MM.1S (cell line): Measurements from ENCODE around the gene MMP10.

Experiments
- DNase-seq: peaks from one replicate; pipeline ENCODE4 v3.0.0-alpha.2; 2015
- H2AFZ ChIP-seq: fragments of 300-600 bp; sonication (generic); 2 replicates; pipeline ENCODE4 v1.6.0; 2016; ENCODE audit warnings: antibody characterized with exemption, low read length
- H3F3A ChIP-seq: fragments of 300-600 bp; sonication (generic); 2 replicates; pipeline ENCODE4 v1.6.1; 2016; ENCODE audit warnings: mild to moderate bottlenecking, antibody characterized with exemption, low read length, moderate library complexity, mixed read lengths; ENCODE audit not compliant: insufficient read depth
- H3K27ac ChIP-seq: fragments of 300-600 bp; sonication (generic); 2 replicates; pipeline ENCODE4 v1.5.1; 2016; ENCODE audit warnings: mild to moderate bottlenecking, low read length
- H3K27me3 ChIP-seq: fragments of 300-600 bp; sonication (generic); replicated peaks from 2 replicates; pipeline ENCODE4 v1.6.0; 2016; ENCODE audit warnings: low read length; ENCODE audit not compliant: insufficient read depth
- H3K36me3 ChIP-seq: fragments of 300-600 bp; sonication (generic); replicated peaks from 2 replicates; pipeline ENCODE4 v1.6.1; 2016; ENCODE audit warnings: mild to moderate bottlenecking, low read length, mixed read lengths; ENCODE audit not compliant: insufficient read depth
- H3K4me1 ChIP-seq: fragments of 300-600 bp; sonication (generic); 2 replicates; pipeline ENCODE4 v1.6.1; 2016; ENCODE audit warnings: low read length, mixed read lengths
- H3K4me2 ChIP-seq: fragments of 300-600 bp; sonication (generic); 2 replicates; pipeline ENCODE4 v1.6.0; 2016; ENCODE audit warnings: low read depth, low read length
- H3K4me3 ChIP-seq: fragments of 300-600 bp; sonication (generic); 2 replicates; pipeline ENCODE4 v1.5.1; 2016; ENCODE audit warnings: low read length, mixed read lengths
- H3K79me2 ChIP-seq: fragments of 300-600 bp; sonication (generic); 2 replicates; pipeline ENCODE4 v1.6.1; 2016; ENCODE audit warnings: mixed run types, low read length, mixed read lengths
- H3K9ac ChIP-seq: fragments of 300-600 bp; sonication (generic); 2 replicates; pipeline ENCODE4 v1.6.1; 2016; ENCODE audit warnings: low read length, mixed read lengths
- H3K9me2 ChIP-seq: fragments of 300-600 bp; sonication (generic); replicated peaks from 2 replicates; pipeline ENCODE4 v1.6.1; 2016; ENCODE audit warnings: mild to moderate bottlenecking, low read length, mixed read lengths; ENCODE audit not compliant: insufficient read depth
- H3K9me3 ChIP-seq: fragments of 300-600 bp; sonication (generic); replicated peaks from 2 replicates; pipeline ENCODE4 v1.6.1; 2016; ENCODE audit warnings: mild to moderate bottlenecking, low read length, mixed read lengths; ENCODE audit not compliant: insufficient read depth
- H4K20me1 ChIP-seq: fragments of 300-600 bp; sonication (generic); 2 replicates; pipeline ENCODE4 v1.6.1; 2016; ENCODE audit warnings: mild to moderate bottlenecking, low read length, moderate library complexity, mixed read lengths; ENCODE audit not compliant: insufficient read depth
- EZH2 ChIP-seq: fragments of 300-600 bp; sonication (generic); optimal IDR thresholded peaks from 2 replicates; pipeline ENCODE3; 2017; ENCODE audit warnings: low read depth, mild to moderate bottlenecking, antibody characterized with exemption, low read length, mixed read lengths
- EZH2phosphoT487 ChIP-seq: fragments of 300-600 bp; sonication (generic); IDR thresholded peaks from 2 replicates; pipeline ENCODE4 v1.6.1; 2018; ENCODE audit warnings: antibody characterized with exemption, low read length
- TF ChIP-seq, protein P1 (sequence below): fragments of 300-600 bp; sonication (generic); IDR thresholded peaks from 2 replicates; pipeline ENCODE4 v1.5.1; 2016; ENCODE audit warnings: antibody characterized with exemption, low read length, mixed read lengths

The MMP10 gene

DNA sequence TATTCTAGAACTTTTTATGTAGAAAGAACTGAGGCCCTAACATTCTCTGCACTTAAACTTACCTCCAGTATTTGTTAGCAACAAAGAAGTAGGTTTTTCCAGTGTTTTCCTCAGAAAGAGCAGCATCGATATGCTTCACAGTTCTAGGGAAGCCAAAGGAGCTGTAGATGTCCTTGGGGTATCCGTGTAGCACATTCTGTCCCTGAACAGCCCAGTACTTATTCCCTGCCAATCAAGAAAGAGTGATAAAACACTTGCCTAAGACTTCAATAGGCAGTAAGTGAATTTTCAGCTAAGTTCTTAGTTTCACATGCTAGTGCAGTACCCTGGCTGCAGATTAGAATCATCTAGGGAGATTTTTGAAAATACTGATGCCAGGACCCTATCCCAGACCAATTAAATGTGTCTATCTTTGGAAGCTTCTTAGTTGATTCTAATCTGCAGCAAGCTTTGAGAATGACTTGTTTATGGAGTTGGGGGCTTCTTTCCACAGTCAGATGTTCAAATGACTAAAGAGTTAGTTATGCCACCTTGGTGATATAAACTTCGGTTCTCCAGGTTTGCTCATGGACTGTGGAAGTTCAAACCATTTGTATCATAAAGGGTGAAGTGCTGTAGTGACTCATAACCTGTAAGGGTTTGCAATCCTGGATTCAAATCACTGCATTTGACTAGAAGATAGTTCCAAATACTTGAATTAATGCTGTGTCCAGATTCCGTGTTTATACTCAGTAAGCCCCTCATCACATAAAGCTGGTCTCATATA is 11.0 kb upstream of the MMP10 start:
- Histone ChIP-seq H3K4me1 (no peaks in the 10 kb centered on the region), H3K36me3 (no peaks in the 10 kb centered on the region), H3K4me3 (no peak overlapping the region), H3K9me3 (no peaks in the 10 kb centered on the region), H3K27me3 (no peaks in the 10 kb centered on the region), H3F3A (no peaks in the 10 kb centered on the region), H3K27ac (no peak overlapping the region), H4K20me1 (no peaks in the 10 kb centered on the region), H3K9ac (no peak overlapping the region), H2AFZ (no peak overlapping the region), H3K4me2 (no peak overlapping the region), H3K9me2 (no peaks in the 10 kb centered on the region), H3K79me2 (no peaks in the 10 kb centered on the region)
- TF ChIP-seq EZH2phosphoT487 = no peak
- TF ChIP-seq, protein P1, sequence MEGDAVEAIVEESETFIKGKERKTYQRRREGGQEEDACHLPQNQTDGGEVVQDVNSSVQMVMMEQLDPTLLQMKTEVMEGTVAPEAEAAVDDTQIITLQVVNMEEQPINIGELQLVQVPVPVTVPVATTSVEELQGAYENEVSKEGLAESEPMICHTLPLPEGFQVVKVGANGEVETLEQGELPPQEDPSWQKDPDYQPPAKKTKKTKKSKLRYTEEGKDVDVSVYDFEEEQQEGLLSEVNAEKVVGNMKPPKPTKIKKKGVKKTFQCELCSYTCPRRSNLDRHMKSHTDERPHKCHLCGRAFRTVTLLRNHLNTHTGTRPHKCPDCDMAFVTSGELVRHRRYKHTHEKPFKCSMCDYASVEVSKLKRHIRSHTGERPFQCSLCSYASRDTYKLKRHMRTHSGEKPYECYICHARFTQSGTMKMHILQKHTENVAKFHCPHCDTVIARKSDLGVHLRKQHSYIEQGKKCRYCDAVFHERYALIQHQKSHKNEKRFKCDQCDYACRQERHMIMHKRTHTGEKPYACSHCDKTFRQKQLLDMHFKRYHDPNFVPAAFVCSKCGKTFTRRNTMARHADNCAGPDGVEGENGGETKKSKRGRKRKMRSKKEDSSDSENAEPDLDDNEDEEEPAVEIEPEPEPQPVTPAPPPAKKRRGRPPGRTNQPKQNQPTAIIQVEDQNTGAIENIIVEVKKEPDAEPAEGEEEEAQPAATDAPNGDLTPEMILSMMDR = no peak
- no peak for DNase-seq

DNA sequence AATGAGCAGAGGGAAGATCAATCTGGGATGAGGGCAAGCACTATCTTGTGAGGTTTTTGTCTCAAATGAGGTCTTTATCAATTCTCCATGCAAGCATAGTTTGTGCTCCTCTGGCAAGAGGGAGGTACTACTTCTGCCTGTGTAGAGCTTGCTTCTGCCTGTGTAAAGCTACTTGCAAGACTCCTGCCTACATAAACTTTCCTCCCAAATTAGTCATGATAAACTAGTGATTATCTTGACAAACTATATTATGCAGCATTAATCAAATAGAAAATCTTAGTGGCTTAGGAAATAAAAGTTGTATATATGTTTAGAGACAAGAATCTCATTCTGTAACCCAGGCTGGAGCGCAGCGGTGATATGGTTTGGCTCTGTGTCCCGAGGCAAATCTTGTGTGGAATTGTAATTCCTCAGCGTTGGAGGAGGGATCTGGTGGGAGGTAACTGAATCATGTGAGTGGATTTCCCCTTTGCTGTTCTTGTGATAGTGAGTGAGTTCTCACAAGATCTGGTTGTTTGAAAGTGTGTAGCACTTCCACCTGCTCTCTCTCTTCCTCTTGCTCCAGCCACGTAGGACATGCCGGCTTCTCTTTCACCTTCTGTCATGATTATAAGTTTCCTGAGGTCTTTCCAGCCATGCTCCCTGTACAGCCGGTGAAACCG is 8.0 kb upstream of the MMP10 start:
- TF ChIP-seq EZH2phosphoT487 (no peak), EZH2 (no peak)
- TF ChIP-seq, protein P1 = no peak
- H3K27ac ChIP-seq = no peak overlapping the region
- H3K27me3 ChIP-seq = no peaks in the 10 kb centered on the region
- H3K4me2 ChIP-seq = no peak overlapping the region
- DNase-seq = no peak
- H4K20me1 ChIP-seq = no peaks in the 10 kb centered on the region
- no peaks in the 10 kb centered on the region for H3K9me2 ChIP-seq
- H2AFZ ChIP-seq = no peak overlapping the region
- H3K9me3 ChIP-seq = no peaks in the 10 kb centered on the region
- H3K79me2 ChIP-seq = no peaks in the 10 kb centered on the region
- H3K9ac ChIP-seq = no peak overlapping the region
- H3K4me1 ChIP-seq = no peaks in the 10 kb centered on the region
- H3F3A ChIP-seq = no peaks in the 10 kb centered on the region
- H3K36me3 ChIP-seq = no peaks in the 10 kb centered on the region
- no peak overlapping the region for H3K4me3 ChIP-seq

DNA sequence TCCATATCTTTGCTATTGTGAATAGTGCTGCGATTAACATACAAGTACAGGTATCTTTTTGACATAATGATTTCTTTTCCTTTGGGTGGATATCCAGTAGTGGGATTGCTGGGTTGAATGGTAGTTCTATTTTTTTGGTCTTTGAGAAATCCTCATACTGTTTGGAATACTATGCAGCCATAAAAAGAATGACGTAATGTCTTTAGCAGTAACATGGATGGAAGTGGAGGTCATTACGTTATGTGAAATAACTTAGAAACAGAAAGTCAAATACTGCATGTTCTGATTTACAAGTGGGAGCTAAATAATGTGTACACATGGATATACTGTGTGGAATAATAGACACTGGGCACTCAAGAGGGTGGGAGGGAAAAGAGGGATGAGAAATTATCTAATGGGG is 4.0 kb upstream of the MMP10 start:
- Histone ChIP-seq H3K9ac (no peak overlapping the region), H2AFZ (no peak overlapping the region), H3K9me3 (no peaks in the 10 kb centered on the region), H3K4me1 (no peaks in the 10 kb centered on the region), H3K27me3 (no peaks in the 10 kb centered on the region), H3K9me2 (no peaks in the 10 kb centered on the region), H3K36me3 (no peaks in the 10 kb centered on the region), H3K27ac (no peak overlapping the region), H3K4me2 (no peak overlapping the region), H4K20me1 (no peaks in the 10 kb centered on the region), H3F3A (no peaks in the 10 kb centered on the region), H3K4me3 (no peak overlapping the region), H3K79me2 (no peaks in the 10 kb centered on the region)
- no peak for TF ChIP-seq EZH2phosphoT487
- DNase-seq = no peak

DNA sequence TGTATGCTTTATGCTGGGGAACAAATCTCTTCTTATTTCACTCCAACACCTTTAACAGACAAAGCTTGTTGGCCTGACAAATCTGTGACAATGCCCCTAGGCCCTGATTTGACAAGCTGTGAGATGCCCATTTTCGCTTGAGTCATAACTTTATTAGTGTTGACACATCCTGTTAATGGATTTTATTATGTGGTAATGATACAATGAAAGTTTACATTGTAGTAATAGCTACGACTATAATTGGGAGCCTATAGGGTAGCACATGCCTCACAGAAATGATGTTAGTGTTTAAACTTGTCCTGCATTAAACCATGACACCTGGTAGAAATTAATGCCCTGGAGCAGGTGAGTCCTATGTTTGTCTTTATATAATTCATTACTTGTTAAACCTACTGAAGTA is 3.3 kb upstream of the MMP10 start:
- TF ChIP-seq EZH2 = no peak
- TF ChIP-seq, protein P1 = no peak
- no peak for TF ChIP-seq EZH2phosphoT487
- no peaks in the 10 kb centered on the region for H3K27me3 ChIP-seq
- H3K36me3 ChIP-seq = no peaks in the 10 kb centered on the region
- H3F3A ChIP-seq = no peaks in the 10 kb centered on the region
- no peaks in the 10 kb centered on the region for H3K79me2 ChIP-seq
- no peaks in the 10 kb centered on the region for H3K4me1 ChIP-seq
- H3K9ac ChIP-seq = no peak overlapping the region
- no peaks in the 10 kb centered on the region for H4K20me1 ChIP-seq
- H3K4me2 ChIP-seq = no peak overlapping the region
- H3K4me3 ChIP-seq = no peak overlapping the region
- DNase-seq = no peak
- no peaks in the 10 kb centered on the region for H3K9me2 ChIP-seq
- no peak overlapping the region for H2AFZ ChIP-seq
- H3K9me3 ChIP-seq = no peaks in the 10 kb centered on the region
- H3K27ac ChIP-seq = no peak overlapping the region
